Muscle layer of colon (tissue), 2 donors: ENCODE measurements around the gene OLFM2.
A peak's percentile ranks its signal among the peaks of the same experiment; 100 is the strongest.
"Not testable (repeated sequence)": the region's sequence is repeated elsewhere in the genome, so short reads cannot be mapped to it uniquely, and the experiment has no call there.

Source experiments
- H3K27ac ChIP-seq: one replicate; pipeline ENCODE4 v1.7.0; 2013; ENCODE audit warnings: low read depth, mild to moderate bottlenecking, low read length, moderate library complexity
- H3K27me3 ChIP-seq, 2 donors: one replicate each; pipeline ENCODE4 v1.7.0; 2013; ENCODE audit warnings: low read length in 2 of 2, mild to moderate bottlenecking in 2 of 2; ENCODE audit not compliant: insufficient read depth in 2 of 2, control insufficient read depth in 1 of 2
- H3K36me3 ChIP-seq: one replicate; pipeline ENCODE4 v1.7.0; 2013; ENCODE audit warnings: mild to moderate bottlenecking, low read length; ENCODE audit not compliant: insufficient read depth
- H3K4me1 ChIP-seq: one replicate; pipeline ENCODE4 v1.7.0; 2013; ENCODE audit warnings: mild to moderate bottlenecking, low read length; ENCODE audit not compliant: insufficient read depth
- H3K4me3 ChIP-seq, 2 donors: one replicate each; pipeline ENCODE4 v1.7.0; 2013; ENCODE audit warnings: low read length in 2 of 2, low read depth in 1 of 2, mild to moderate bottlenecking in 1 of 2, moderate library complexity in 1 of 2
- H3K9ac ChIP-seq: one replicate; pipeline ENCODE4 v1.7.0; 2013; ENCODE audit warnings: low read length
- H3K9me3 ChIP-seq: one replicate; pipeline ENCODE4 v1.7.0; 2013; ENCODE audit warnings: mild to moderate bottlenecking, low read length
- donor health status: abdominal sarcoma.
- donor health status: Adenocarcinoma of cecum.

The OLFM2 gene

DNA sequence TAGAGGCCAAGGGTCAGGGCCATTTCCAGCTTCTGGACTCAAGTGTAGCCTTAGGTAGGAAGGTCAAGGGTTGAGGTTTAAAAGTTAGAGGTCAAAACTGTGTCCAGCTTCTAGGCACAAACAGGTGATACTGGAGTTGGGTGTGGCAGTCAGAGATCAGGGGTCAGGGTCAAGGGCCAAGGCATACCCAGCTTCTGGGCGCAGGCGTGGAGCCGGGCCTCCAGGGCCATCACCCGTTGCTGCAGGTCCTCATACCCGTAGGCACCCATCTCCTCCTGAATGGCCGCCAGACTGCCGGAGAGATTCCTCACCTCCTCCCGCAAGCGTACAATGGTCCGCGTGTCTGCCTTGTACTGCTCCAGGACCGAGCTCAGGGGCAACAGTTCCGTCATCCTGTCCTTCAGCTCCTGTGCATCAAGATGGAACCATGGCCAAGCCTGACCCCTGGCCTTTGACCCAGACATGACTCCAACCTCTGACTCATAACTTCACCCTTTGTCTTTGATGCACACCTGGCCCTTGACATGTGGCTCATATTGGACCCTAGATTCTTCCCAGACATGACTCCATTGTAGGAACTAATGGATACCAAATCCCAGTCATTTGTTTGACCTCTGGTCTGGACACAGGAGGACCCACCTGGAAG, 79.1 kb downstream of the OLFM2 start:
- Histone ChIP-seq H3K9ac (no peak overlapping the region), H3K27me3 (no peaks in the 10 kb centered on the region), H3K9me3 (no peaks in the 10 kb centered on the region), H3K36me3 (no peaks in the 10 kb centered on the region), H3K27ac (no peak overlapping the region), H3K4me1 (no peaks in the 10 kb centered on the region), H3K4me3 (no peak overlapping the region)

DNA sequence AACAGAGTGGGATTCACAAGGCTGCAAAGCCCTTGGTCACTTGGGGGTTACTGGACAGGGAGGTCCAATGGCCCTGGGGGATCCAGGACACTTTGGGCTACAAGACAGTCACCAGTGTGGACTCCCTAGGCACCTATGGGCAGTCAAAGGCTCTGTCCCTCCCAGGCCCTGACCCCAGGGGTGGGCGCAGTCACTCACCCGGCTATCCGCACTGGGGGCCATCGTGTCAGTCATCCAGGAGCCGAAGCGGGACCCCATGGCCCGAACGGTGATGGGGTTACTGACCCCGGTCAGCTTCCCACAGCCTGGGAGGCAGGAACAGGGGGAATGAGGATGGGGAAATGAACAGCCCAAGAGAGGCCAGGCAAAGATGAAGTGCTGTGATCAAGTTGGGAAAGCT, 79.7 kb downstream of the OLFM2 start:
- Histone ChIP-seq H3K9ac (no peak overlapping the region), H3K27me3 (no peaks in the 10 kb centered on the region), H3K9me3 (no peaks in the 10 kb centered on the region), H3K36me3 (no peaks in the 10 kb centered on the region), H3K27ac (no peak overlapping the region), H3K4me1 (no peaks in the 10 kb centered on the region), H3K4me3 (no peak overlapping the region)

- no peak overlapping the region for H3K9ac ChIP-seq
- no peaks in the 10 kb centered on the region for H3K36me3 ChIP-seq
Observed at GRCh38 chr19:9854282-9854846, 82.0 kb downstream of the OLFM2 start.

GRCh38 chr19:9850235-9850959, 85.9 kb downstream of the OLFM2 start:
- Histone ChIP-seq H3K27me3 (no peaks in the 10 kb centered on the region), H3K9me3 (no peaks in the 10 kb centered on the region), H3K9ac (no peak overlapping the region), H3K4me3 (no peak overlapping the region), H3K27ac (peak overlapping the region; percentile 32), H3K4me1 (peaks cover 14% of the 10 kb centered on the region), H3K36me3 (peaks cover 17% of the 10 kb centered on the region)

More at GRCh38 chr19:9854282-9854846, 82.0 kb downstream of the OLFM2 start:
- H3K27me3 ChIP-seq = no peaks in the 10 kb centered on the region
- H3K9me3 ChIP-seq = no peaks in the 10 kb centered on the region
- H3K4me3 ChIP-seq = no peak overlapping the region
- peaks cover 14% of the 10 kb centered on the region for H3K4me1 ChIP-seq
- no peak overlapping the region for H3K27ac ChIP-seq

- H3K4me1 ChIP-seq = peaks cover 14% of the 10 kb centered on the region
- H3K27me3 ChIP-seq = no peaks in the 10 kb centered on the region
- no peak overlapping the region for H3K4me3 ChIP-seq
- H3K27ac ChIP-seq = peak overlapping the region; percentile 20
- peaks cover 20% of the 10 kb centered on the region for H3K36me3 ChIP-seq
- no peak overlapping the region for H3K9ac ChIP-seq
- no peaks in the 10 kb centered on the region for H3K9me3 ChIP-seq
Observed at GRCh38 chr19:9849791-9850190, 86.5 kb downstream of the OLFM2 start.

- Histone ChIP-seq H3K4me3 (no peak overlapping the region), H3K9ac (no peak overlapping the region), H3K36me3 (peaks cover 30% of the 10 kb centered on the region), H3K27me3 (no peaks in the 10 kb centered on the region), H3K27ac (no peak overlapping the region), H3K4me1 (peaks cover 14% of the 10 kb centered on the region), H3K9me3 (no peaks in the 10 kb centered on the region)
Observed at GRCh38 chr19:9848762-9849161, 87.6 kb downstream of the OLFM2 start.

- no peak overlapping the region for H3K27ac ChIP-seq
- no peaks in the 10 kb centered on the region for H3K27me3 ChIP-seq
- H3K9me3 ChIP-seq = no peaks in the 10 kb centered on the region
- no peak overlapping the region for H3K9ac ChIP-seq
- H3K4me1 ChIP-seq = peaks cover 14% of the 10 kb centered on the region
- H3K36me3 ChIP-seq = peaks cover 37% of the 10 kb centered on the region
- H3K4me3 ChIP-seq = no peak overlapping the region
Observed at GRCh38 chr19:9848060-9848459, 88.3 kb downstream of the OLFM2 start.

DNA sequence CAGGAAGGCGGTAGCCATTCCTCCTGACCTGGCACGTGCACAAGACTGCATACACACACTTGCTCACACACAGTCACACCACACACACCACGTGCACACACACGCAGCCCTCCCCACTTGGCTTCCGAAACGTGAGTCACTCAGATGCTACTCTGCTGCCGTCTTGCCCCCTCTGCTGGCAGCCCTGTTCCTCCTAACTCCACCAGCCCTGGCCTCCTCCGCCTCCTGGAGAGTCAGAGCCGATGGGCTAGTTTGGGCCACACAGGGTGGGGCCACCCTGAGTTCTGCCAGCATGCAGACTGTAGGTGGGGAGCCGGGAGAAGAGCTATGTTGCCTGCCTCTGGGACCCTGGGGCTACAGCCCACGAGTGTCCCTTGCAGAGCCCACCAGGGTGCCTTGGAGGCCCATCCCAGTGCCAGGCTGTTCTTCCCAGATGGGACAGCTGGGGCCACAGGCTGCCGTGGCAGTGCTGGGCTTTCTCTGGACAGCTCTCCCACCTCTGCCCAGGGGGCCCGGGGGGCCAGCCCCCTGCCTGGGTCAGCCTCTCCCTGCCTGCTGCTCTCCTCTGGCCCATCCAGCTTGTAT, 89.1 kb downstream of the OLFM2 start:
- Histone ChIP-seq H3K27ac (peak overlapping the region; percentile 9), H3K9ac (no peak overlapping the region)

DNA sequence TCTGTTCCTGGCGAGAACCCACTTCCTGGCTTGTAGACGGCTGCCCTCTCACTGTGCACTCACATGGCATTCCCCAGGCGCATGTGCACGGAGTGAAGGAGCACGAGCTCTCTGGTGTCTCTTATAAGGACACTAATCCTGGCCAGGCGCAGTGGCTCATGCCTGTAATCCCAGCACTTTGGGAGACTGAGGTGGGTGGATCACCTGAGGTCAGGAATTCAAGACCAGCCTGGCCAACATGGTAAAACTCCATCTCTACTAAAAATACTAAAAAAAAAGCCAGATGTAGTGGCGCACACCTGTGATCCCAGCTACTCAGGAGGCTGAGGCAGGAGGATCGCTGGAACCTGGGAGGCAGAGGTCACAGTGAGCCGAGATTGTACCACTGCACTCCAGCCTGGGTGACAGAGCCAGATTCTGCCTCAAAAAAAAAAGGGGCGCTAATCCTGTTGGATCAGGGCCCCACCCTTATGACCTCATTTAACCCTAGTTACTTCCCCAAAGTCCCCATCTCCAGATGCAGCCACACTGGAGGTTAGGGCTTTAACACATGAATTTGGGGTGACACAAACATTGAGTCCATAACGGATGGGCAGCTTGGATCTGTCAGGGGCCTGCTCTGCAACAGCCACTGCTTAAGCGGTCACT, 92.6 kb downstream of the OLFM2 start:
- H3K36me3 ChIP-seq = peaks cover 73% of the 10 kb centered on the region
- H3K9me3 ChIP-seq, H3K4me1 ChIP-seq, H3K27ac ChIP-seq, H3K9ac ChIP-seq, H3K27me3 ChIP-seq, H3K4me3 ChIP-seq: not testable (repeated sequence)

More for the DNA sequence above, 89.1 kb downstream of the OLFM2 start:
- peaks cover 14% of the 10 kb centered on the region for H3K4me1 ChIP-seq
- H3K36me3 ChIP-seq = peaks cover 45% of the 10 kb centered on the region
- H3K9me3 ChIP-seq = no peaks in the 10 kb centered on the region
- H3K4me3 ChIP-seq = no peak overlapping the region
- no peaks in the 10 kb centered on the region for H3K27me3 ChIP-seq

- Histone ChIP-seq H3K9ac (no peak overlapping the region), H3K27ac (no peak overlapping the region), H3K4me3 (no peak overlapping the region), H3K9me3 (no peaks in the 10 kb centered on the region), H3K27me3 (no peaks in the 10 kb centered on the region), H3K36me3 (peaks cover 69% of the 10 kb centered on the region), H3K4me1 (peaks cover 5% of the 10 kb centered on the region)
Observed at GRCh38 chr19:9842834-9843625, 93.3 kb downstream of the OLFM2 start.
